ENCODE data around the gene SMYD1.

The SMYD1 gene

DNA sequence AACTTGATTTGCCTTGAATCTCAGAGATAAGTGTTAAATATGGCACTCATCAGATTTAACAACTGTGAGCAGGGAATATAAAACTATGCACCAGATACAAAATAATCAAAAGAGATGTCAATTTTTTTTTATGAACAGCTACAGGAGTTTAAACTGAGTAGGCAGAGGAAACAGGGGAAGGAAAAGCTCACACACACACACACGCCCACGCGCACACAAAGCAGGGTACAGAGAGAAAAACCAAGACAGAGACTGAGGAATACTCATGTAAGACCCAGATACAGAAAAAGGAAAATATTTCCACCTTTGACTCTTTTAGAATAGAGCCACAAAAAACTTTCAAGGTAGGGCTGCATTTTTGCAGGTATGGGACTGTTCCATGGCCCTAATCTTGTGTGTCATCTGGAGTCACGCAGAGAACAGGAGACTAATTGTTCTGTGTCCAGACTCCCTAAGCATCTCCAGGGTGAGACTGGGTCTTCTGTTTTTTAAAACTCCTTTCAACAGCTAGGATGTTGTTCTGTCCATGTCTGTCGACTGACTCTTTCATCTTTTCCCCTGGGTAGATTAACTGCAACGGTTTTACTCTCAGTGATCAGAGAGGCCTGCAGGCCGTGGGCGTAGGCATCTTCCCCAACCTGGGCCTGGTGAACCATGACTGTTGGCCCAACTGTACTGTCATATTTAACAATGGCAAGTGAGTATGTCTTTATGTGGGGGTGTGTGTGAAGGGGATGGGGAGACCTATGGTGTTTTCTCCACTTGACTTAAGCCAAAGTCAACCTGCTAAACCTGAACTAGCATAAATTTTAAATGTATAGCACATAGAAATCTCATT, 23.0 kb downstream of the SMYD1 start:
- no peak for DNase-seq

DNA sequence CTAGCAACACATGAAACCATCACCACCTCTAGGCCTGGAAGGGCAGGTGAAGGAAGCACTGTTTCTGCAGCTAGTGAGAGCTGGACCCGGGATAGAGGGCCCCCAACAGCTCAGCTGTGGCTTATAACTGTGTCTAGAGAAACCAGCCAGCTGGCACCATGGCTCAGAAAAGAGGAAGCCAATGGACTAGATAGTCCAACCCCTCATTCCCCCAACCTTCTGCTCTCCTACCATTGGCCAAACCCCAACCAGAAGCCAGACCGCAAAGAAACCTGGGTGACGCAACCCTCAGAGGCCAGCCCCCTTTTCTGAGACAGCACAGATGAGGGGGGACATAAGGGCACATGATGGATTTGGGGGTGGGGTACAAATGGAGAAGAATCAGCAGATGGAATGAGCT, 24.3 kb downstream of the SMYD1 start:
- no peak for DNase-seq

DNA sequence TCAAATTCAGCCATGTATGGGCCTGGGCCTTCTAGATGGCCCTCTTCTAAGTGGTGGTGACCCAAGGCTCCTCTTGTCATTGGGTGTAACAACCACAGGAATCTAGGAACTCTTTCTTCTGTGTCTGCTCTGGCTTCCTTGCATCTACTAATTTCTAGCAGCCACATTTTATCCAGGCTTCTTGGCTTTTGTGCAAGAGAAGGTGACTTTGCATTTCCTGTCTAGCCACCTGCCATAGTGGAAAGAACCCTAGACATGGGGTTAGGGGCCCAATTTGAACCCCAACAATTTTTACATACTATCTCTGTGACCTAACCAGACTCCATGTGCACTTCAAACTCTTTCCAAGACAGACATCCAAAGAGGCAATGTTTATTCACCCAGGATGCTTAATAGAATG, 25.1 kb downstream of the SMYD1 start:
- no peak for DNase-seq

DNA sequence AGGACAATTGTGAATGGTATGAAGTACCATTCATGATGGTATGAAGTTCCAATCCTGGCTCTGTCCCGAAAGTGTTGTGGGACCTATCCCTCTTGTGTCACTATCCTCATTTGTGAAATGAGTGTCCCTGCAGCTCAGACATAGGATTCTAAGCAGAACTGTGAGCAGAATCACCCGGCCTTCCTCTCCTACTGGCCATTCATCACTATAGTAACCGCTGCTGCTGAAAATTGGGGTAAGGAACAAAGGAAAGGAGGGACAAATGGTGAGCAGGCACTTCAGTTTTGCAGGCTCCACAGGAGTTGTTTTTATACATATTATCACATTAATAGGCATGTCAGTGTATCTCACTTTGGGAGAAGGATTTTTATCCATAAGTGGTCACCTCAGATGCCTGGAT, 27.4 kb downstream of the SMYD1 start:
- peak; percentile 26 for DNase-seq

DNA sequence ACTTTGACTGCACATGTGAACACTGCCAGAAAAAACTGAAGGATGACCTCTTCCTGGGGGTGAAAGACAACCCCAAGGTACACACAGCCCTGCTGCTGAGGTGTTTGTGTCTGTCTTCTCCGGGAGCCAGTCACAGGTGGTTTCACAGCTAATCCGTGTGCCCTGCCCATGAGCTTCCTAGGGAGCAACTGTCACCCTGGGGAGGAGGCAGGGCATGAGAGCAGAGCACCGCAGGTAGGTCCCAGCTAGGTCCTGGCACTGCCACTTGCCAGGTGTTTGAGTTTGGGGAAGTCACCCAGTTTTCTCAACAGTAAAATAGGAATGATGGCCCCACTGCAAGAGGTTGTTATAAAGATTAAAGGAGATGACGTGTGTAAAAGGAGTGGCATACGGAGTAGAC, 29.1 kb downstream of the SMYD1 start:
- no peak for DNase-seq

DNA sequence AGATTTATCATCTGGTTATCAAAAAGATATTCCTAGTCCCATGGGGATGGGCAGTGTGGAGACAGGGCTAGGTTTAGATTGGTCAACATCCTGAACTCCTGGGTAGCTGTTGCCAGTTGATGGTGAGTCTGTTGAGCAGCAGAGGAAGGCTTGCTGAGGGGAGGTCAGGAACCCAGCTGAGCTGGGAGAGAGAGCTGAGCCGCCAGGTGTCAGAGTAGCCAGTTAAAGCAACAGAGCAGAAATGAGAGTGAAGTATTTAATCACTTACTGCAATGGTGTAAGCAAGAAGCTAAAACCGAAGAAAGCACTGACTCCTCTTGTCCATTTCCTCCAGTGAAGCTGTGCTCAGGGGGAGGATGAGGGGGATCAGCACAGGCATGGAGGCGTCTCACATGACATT, 29.6 kb downstream of the SMYD1 start:
- no peak for DNase-seq

DNA sequence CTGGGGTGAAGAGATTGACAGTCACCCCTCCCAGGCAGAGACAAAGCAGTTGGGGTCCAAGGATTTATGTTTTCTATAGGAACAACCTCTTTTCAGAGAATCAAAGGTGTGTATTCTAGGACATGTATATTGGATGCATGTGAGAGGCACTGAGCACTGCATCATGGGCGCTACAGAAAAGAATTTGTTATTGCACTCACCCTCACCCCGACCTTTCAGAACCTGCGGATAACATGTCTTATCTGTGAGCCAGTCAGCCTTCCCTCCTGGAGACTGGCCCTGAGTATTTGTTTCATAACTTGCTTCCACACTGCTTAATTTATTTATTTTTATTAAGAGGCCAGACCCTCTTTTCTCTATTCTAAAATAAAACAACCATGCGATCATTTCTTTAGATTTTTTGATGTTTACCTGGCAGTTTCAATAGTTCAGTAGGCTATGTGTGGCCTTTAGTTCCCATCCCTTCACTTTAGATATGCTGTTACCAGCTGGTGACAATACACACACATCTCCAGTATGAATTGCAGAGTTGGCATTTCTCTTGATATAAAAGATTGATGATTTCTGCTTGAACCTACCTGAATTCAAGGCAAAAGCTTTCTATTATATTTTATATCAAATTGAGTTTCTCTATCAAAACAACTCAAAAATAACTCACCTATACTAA, 30.4 kb downstream of the SMYD1 start:
- no peak for DNase-seq

DNA sequence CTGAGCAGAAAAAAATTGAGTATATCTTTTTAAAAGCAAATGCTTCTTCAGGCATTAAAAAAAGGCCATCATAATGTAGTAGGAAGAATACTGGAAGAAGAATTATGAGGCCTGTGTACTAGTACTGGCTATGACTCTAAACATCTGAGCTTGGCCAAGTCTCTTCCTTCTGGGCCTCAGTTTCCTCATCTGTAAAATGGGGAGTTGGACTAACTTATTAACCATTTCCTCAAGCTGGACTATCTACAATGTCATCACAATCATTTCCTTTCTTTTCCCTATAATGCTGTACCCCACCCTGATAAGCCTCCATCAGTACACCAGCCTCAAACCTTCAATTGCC, 30.9 kb downstream of the SMYD1 start:
- DNase-seq = no peak

DNA sequence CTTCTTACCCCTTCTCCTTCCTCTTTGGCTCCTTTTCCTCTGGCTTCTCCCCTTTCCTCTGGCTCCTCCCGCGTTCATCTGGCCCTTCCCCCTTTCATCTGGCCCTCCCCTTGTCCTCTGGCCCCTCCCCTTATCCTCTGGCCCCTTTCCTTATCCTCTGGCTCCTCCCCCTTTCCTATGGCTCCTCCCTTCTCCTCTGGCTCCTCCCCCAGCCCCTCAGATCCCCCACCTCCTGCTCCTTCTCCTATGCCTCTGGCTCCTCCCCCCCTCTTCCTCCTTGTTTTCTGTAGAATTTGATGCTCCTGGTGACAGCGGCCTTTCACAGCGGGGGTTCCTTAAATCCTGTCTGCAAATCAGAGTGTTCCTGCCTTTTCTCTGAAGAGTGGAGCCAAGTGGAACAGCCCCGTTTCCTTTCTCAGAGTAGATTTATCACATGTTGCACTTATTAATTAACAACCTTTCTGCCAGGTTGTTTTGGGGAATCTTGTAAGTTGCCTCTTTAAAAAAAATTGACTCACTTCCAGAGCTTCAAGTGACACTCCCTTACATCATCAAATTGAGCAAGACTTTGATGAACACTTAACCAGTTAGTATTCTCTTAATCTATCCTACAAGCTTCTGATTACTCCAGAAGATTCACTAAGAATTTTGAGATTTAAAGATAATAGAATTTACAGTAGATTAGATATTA, 32.3 kb downstream of the SMYD1 start:
- no peak for DNase-seq

DNA sequence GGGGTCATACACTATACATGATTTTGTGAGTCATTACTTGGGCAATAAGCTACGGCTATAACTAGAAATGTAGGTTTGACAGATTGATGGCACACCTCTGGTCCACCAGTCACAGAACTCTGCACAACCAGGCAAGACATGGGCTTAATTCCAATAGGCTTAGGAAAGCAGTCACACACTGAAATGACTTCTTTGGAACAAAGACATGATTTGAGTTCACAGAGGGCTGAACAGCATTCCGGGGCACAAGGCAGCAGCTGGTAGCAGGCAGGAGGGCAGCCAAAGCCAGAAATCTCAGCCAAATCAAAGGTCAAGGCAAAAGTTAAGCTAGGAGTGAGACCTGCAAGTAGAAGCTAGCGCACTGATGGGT, 32.8 kb downstream of the SMYD1 start:
- DNase-seq = no peak

DNA sequence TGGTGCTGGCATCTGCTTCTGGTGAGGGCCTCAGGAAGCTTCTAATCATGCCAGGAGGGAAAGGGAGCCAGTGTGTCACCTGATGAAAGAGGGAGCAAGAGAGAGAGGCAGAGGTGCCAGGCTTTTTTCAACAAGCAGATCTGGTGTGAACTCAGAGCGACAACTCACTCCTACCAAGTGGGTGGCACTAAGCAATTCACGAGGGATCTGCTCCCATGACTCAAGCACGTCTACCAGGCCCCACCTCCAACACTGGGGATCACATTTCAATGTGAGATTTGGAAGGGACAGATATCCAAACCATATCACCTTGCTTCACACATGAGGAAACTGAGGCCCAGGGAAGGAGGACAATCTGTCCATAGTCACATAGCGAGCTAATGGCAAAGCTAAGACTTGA, 41.2 kb downstream of the SMYD1 start:
- no peak for DNase-seq

DNA sequence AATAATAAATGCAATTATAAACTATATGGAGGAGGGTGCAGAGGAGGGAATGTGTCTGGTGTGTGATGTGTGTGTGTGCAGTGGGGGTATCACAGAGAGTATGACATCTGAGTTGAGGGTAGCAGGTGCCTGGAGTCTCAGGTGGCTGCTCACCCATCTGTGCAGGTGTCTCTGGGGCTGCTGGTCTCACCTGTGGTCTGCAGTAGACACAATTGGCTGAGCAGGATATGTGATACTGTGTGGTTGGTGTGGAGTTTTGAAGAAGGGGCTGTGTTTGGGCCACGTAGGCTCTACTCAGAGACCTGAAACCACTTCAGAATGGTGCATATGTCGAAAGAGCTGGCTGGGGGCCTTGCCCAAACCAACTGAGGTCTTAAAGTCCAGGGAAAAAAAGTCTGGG, 43.2 kb downstream of the SMYD1 start:
- no peak for DNase-seq

DNA sequence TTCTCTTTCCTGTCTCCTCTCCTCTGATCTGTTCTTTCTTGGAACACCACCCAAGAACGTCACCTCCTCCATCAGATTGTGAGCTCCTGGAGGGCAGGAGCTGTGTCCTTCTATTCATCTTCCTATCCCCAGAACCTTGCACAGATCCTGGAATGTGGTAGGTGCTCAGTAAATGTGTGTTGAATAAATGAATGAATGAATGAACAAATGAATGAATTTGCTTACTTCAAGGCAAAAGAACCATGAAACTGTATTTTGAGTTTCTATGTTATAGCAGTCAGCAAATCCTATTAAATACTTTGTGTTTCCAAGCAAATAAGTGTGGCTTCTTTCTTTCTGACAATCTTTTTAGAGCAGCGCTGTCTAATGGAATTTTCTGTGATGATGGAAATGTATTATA, 45.4 kb downstream of the SMYD1 start:
- DNase-seq = no peak

DNA sequence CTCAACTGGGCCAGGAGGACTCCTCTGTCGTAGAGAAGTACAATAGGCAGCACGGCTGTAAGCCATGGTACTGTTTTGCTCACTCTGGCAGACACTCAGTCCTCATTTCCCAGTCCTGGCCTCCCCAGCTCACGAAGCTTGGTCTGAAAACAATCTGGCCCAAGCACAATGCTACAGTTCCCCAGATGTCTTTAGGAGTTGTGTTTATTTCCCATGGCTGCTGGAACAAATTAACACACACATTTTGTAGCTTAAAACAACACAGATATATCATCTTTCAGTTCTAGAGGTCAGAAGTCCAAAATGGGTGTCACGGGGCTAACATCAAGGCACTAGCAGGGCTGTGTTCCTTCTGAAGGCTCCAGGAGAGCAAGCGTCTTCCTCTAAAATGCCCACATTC, 47.3 kb downstream of the SMYD1 start:
- no peak for DNase-seq

DNA sequence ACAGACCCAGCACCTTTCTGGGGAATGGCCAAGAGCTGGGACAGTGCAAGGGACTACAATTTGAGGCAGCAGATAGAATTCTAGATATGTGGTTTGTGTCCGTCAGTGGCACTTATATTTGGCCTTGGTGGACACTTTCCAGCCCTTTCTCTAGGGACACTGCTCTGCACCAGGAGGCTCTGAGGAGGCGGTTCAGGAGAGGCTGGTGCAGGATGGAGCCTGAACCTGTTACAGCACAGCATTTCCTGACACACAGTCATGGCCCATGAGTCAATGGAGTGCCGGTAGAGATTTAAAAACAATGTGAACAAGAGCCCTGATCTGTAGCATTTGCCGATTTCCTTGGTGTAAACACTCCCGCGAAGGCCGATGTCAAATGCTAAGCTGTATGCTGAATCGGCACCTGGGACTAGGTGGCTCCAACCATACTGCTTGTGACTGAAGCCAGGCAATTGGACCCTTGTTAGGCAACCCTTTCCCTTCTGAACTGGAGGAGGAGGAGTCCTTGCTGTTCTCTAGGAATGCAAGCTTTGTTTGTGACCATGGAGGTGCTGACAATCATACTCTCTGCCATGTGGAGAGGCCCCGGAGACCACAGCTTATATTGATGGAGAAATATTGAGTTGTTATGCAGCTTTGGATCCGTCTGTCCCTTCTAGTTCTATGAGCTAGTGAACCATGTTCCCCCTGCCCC, 48.3 kb downstream of the SMYD1 start:
- DNase-seq = no peak

DNA sequence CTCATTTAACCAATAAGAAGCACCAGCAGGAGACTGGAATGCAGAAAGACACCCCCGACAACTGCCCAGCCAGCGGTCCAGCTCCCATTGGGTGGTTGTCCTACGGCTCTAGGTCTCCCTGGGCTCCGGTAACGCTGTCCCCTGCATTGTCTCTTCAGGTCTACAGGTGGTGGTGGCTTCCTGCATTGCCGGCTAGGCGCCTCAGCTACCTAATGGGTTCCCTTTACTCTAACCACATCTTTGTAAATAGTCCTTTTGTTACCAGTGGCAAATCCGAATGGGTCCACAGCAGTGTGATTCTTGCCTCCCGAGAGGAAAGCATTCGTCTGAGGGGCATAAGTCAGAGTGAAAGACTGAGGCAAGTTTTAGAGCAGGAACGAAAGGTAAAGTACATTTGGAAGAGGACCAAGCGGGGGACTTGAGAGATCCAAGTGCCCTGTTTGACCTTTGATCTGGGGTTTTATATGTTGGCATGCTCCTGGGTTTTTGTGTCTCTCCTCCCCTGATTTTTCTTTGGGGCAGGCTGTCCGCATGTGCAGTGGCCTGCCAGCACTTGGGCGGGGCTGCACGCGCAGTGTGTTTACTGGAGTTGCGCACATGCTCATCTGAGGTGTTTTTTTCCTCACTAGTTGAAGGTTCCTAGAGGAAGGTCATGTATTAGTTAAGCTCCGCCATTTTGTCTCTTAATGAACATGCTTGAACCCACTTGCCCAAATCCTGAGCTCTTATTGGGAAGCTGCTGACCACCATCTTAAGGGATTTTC, 49.2 kb downstream of the SMYD1 start:
- no peak for DNase-seq

DNA sequence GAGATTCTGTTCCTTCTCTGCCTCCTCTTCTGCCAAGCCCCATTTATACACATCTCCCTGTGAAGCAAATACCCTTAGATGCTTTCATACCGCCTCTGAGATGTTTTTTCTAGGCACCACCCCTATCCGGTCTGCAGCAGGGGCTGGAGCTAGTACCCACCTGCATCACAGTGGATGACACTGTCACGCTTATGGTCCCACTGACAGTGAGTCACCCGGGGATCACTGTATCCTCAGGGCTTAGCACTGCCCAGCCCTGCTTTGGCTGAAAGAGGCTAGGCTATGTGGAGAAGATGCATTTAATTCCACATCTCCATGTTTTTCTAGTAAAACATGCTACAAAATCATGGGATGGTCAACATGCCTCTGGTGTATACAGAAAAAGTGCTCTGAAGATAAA, 50.3 kb downstream of the SMYD1 start:
- DNase-seq = no peak

DNA sequence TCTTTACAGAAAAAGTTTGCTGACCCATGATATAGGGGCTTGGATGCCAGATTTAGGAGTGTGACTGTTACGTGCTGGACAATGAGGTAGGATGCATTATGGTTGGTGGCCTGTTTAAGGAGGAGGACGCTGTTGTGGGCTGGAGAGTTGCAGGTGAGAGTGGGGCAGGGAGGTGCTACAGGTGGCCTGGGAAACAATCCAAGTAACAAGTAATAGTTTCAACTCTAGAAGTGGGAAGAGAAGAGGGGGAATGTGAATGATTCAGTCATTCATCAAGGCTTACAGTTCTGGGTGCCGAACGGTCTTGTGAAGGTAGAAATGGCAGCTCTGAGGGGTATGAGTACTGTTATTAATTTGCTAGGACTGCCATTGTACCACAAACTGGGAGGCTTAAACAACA, 54.1 kb downstream of the SMYD1 start:
- no peak for DNase-seq

DNA sequence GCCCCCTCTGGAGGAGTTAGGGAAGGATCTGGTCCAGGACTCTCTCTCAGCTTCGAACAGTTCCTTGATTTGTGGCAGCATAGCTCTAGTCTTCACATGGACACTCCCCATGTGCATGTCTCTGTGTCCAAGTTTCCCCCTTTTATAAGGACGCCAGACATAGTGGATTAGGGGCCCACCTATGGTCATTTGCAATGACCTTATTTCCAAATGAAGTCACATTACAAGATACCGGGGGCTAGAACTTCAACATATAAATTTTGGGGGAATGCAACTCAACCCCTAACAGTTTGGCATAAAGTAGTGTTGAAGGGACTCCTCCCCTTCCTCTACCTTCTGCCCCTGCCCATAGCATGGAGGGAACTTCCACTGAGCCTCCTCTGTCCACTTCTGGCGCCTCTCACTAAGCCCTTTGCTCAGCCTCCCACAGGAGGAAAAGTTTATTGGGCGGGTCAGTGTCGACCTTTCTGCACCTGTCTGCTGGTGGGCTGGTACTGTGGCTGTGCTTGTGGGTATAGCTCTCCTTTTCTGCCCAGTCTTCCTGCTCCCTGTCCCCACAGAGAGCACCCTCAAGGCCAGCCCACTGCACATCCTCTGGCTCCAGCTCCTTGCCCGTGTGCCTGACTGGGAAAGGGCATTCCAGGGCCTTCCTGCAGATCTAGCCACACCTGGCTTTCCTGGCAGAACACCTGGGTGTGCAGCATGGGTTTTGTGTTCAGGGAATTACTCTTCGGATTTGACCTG, 54.7 kb downstream of the SMYD1 start:
- no peak for DNase-seq

DNA sequence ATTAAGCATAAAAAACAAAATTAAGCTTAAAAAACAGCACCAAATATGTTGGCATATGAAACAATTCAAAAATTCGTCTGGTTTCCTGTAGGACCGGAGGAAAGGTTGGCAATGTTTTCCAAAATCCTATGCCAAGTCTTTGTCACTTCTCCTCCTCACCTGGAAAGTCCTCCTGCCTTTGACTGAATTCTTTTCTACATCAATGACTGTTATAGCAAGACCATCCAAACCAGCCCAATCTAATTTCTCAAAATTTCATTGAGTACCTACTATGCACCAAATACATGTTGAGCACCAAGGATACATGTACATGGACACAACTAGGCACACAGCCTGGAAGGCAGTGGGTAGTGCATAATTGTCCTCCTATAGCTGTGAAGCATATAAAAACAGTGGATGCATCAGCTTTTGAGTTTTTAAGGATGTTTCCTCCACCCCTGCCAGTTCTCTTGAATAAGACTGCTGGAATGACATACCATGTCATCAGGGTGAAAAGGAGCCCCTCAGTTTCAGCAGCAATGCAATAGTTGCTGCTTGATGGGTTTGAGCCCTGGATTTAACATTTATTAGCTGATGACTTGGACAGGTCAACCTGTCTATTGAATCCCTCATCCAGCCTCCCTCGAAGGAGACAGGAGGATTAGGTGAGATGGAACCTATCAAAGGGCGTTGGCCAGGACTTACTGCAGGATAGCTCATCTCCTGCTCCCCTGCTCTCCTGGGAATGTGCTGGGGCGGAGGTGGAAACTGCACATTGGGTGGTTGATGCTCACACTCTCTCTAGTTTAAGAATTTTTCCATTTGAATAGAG, 55.7 kb downstream of the SMYD1 start:
- no peak for DNase-seq

Measured in retina (tissue), 1 donor.